NCI-H2081 (cell line): ENCODE data around the gene NMNAT2.
"Not testable (repeated sequence)": the region's sequence is repeated elsewhere in the genome, so short reads cannot be mapped to it uniquely, and the experiment has no call there.

Experiments used
- DNase-seq, 2 experiments: peaks; one replicate each; lab custom pipeline; 2025; lab: John Stamatoyannopoulos, UW

NMNAT2 gene

DNA sequence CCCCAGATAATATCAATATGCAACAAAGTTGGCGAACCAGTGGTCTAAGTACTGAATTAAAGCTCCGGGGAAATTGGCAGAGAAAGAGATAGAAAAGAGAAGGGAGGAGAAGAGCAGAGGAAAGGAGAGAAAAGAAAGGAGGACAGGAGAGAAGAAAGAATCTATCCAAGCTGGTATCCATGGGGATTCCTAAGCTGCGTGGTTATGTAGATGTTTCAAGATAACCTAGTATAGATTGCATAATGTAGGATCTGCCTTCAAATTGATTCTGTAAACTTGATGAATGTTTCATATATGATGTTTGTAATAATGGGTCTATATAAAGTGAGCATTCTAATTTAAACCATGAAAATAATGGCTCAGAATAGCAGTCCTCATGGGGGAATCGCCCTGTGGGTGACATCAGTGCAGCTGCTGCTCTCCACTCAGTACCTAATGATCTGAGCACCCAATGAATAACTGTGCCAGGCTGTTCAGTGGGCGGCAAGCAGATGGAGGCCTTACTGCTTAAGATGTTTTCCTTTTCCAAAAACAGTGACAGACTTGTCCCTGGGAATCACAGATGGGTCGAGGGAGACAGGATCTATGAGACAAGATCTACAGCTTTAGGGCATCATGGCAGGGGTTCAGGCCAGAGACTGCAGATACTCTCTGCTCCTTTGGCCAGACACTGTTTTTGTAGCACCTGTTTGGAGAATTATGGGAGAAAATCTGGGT is 154.1 kb downstream of the NMNAT2 start:
- DNase-seq = no peak

DNA sequence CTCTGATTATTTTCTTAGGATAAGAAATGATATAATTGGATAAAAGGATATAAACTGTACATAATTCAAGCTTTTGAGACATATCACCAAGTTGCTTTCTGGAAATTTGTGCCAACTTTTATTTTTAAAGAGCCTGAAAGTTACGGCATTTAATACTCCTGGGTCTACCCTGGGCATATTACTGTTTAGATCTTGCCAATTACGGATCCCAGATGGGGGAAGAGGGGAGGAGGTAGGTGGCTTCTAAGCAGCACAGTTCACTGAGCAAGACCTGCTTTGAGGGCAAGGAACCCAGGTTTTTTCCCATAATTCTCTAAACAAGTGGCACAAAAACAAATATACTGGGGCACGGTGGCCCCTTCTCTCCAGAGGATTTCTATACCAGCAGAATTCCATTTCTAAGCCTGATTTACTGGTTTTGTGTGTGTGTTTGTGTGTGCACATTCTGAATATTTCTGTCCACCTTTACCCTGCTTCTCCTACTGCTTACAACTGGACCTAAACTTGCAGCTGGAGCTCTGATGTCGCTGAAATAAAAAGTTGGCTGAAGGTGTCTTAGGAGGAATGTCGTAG is 155.5 kb downstream of the NMNAT2 start:
- no peak for DNase-seq

DNA sequence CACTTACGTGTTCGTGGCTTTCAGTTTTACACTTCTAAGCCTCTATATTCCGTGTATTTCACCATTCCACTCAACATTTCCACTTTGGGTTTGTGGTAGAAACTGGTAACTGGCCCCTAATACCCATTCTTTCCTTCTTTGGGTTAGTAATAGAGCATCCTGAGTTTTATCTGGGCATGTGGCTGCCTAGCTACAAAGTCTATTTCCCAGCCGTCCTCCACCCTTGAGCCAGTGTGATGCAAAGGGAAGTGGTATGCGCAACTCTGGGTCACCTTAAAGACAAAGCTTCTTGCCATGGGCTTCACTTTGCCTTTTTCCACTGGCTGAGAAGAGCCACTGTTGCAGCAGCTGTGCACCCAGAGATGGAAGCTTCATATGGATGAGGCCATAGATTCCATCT is 158.3 kb downstream of the NMNAT2 start:
- DNase-seq = no peak

DNA sequence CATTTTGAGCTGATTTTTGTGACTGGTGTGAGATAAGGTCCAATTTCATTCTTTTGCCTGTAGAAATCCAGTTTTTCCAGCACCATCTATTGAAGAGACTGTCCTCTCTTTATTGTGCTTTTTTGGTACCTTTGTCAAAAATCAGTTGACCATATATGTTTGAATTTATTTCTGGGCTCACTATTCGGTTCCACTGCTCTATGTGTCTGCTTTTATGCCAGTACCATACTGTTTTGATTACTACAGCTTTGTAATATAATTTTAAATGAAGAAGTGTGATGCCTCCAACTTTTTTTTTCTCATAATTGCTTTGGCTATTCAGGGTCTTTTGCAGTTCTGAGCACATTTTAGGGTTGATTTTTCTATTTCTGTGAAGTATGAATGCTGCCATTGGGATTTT is 163.1 kb downstream of the NMNAT2 start:
- DNase-seq = no peak

DNA sequence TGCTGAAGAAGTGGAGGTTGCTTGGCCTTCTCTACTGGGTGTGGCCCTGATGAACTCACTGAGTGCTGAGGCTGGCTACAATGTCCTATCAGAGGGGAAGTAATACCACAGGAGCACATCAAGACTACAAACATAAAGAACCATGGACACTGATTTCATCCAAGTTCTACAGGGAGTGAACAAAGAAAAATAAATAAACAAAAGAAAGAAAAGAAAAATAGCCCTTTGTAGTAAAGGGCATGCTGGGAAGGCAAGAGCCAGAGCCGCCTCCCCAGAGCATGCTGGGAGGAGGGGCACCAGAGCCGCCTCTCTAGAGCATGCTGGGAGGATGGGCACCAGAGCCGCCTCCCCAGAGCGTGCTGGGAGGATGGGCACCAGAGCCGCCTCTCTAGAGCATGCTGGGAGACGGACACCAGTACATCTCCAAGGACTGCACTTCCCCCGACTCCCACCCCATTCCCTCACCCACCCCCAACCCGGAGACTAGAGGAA is 166.2 kb downstream of the NMNAT2 start:
- DNase-seq = no peak

DNA sequence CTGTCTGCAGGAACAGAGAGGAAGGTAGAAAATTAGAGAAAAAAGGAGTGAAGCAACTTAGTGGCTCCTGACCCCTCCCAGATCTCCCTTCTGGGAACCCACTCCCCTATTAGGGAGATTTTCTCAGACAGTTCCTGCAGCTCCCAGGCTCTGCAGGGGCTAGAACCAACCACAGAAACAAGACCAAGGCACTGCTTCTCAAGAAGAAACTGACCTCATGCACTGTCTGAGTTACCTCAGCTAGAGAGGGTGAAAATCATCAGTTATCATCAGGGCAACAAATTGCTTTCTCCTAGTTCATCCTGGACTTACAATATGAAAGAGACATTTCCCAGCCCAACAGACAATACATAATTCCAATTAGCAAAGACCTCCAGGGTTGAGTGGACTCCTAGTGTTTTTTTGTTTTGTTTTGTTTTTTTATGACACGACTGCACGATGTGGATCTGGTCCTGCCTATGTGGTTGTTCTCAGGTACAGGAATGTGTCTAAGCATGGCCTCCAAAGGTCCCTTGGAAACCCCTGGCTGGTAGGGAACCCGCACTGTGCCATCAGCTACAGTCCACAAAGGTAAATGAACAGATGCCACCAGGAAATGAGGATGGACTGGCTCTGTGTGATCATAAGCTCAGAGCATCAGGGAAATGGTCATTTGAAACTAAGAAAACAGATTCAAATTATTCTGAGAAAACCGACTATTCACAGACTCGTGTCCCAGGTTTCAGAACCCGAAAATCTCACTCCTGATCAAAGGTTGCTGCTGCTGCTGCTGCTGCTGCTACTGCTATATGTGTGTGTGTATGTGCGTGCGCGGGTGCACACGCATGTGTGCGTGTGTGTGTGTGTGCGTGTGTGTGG is 166.8 kb downstream of the NMNAT2 start:
- DNase-seq = no peak

DNA sequence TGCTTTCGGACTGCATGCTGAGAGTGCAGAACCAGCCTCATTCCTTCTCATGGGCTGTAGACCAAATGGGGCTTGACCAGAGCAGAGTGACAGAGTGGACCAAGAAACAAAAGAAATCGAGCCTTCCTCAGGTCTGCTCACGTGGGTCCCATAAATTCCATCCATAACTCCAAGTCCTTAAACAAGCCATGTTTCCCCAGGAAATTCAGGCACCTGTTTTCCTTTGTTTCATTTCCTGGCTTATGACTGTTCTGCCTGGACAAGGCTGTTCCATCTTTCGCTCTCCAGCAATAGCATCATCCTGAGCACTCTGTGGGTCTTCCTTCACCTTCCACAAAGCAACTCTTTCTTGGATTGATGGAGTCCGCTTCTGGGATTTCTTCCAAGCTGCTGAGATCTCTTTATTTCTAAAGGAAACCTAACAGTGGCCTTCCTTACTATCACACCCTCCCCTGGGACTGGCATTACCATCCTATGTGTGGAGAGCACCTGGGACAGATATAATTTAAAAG is 168.2 kb downstream of the NMNAT2 start:
- DNase-seq = no peak

DNA sequence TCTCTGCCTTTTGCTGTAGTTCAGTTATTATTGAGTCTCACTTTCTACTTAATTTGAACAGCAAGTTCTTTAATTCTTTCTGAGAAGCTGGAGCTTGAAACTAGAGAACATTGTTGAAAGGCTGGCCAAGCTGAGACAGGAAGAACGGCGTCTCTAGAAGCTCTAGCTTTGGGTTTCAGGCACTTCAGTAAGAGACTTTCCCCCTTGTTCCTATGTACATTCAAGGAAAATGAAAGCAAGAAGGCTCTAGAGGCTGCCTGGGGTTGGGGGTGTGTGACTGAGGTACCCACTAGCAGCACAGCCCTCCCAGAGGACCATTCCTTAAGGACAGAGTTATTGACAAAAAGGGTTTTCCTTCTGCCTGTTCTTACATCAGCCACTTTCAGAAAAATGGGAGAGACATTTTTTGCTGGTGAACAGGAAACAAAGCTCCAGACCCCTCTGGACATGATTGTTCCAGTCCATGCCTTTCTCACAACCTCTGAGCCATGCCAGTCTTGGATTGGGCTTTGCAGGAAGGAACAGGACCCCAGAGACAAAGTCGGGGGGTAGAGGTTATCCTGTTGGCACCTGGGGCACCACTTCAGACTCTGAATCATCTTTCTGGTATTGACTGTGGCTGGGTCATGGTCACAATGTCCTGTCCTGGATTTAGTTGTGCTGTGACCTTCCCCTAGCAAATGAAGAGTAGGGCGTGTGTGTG is 169.0 kb downstream of the NMNAT2 start:
- no peak for DNase-seq

DNA sequence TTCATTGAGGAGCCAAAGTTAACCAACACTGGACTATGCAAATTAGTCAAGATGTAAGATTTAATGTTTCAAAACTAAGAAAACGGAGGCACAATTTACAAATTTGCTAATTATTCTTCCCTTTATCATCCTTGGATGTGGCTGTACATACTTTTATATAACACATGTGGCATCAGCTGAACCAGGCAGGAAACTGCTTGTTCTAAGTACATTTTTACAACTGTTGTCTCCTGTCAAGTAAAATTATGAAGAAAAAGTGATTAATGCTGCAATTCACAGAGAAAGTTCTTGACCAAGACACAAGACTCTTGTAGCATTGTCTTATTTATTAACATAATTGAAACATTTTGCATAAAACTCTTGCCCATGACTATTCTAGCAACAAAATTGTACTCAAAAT is 170.2 kb downstream of the NMNAT2 start:
- DNase-seq = no peak

DNA sequence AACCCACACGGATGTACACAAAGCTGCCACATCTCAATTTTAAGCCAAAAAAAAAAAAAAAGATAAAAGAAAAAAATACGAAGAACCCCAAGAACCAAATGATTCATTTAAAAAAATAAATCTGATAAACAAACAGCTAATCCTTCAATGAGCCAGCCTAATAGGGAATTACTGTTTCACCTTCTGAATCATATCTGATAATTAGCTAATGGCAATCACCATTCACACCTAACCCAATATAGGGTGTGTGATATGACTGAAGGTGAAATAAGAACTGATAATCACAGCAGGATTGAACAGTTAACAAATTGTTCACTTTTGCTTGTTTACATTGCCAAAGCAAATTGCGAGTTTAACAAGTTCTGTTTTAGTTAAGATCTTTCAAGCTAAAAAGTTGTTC is 170.7 kb downstream of the NMNAT2 start:
- no peak for DNase-seq

DNA sequence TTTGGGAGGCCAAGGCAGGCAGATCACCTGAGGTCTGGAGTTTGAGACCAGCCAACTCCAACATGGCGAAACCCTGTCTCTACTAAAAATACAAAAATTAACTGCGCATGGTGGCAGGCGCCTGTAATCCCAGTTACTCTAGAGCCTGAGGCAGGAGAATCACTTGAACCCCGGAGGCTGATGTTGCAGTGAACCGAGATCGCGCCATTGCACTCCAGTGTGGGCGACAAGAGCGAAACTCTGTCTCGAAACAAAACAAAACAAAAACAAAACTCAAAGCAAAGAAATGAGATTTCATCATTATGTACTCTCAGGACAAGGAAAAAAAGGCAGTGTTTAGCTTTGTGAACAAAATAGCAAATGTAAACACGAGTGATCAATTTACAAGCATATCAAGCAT is 171.1 kb downstream of the NMNAT2 start:
- DNase-seq = no peak

DNA sequence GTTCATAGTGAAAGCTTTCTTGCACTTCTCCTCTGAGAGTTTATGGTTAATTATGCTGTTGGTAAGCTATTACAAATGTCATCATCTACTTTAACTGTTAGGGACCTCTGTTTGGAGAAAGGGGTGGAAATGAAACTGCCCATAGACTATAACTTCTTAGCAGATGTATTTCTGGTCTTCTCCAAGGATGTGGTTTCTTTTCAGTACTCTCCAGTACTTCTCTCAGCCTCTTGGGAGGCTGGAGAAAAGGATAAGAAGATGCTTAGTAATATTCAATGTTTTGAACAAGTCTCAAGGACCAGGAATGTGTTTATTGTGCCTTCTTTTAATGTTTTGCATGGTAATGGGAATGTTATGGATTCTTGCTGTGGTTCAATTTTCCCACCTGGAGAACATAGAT is 171.7 kb downstream of the NMNAT2 start:
- no peak for DNase-seq

DNA sequence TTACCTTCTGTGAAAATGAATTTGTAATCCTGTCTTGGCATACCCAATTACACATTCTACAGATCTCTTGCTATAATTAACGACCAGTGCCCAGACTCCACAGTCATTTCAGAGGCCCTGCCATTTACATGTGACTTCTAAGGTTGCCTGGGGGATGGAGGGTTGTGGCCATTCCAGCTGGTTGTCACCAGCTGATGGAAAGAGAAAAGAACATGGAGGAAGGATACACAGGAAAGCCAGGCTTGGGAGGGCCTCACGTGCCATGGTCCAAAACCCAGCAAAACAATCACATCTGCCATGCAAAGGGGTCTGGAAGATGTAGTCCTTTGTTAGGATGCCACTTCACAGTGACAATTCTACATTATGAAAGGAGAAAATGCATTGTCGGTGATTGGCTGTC is 172.8 kb downstream of the NMNAT2 start:
- no peak for DNase-seq

DNA sequence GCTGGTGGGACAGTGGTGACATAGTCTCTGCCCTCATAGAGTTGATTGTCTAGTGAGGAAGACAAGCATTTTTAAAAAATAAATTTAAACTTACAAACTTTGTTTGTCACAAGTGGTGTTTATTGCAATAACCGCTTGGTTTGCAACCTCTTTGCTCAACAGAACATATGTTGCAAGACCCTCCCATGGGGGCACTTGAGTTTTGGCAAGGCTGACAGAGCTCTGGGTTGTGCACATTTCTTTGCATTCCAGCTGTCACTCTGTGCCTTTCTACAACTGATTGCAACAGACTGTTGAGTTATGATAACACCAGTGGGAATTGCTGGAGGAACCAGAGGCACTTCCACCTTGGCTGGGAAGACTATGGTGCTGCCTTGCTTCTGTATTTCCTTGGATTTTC is 173.7 kb downstream of the NMNAT2 start:
- DNase-seq = no peak

DNA sequence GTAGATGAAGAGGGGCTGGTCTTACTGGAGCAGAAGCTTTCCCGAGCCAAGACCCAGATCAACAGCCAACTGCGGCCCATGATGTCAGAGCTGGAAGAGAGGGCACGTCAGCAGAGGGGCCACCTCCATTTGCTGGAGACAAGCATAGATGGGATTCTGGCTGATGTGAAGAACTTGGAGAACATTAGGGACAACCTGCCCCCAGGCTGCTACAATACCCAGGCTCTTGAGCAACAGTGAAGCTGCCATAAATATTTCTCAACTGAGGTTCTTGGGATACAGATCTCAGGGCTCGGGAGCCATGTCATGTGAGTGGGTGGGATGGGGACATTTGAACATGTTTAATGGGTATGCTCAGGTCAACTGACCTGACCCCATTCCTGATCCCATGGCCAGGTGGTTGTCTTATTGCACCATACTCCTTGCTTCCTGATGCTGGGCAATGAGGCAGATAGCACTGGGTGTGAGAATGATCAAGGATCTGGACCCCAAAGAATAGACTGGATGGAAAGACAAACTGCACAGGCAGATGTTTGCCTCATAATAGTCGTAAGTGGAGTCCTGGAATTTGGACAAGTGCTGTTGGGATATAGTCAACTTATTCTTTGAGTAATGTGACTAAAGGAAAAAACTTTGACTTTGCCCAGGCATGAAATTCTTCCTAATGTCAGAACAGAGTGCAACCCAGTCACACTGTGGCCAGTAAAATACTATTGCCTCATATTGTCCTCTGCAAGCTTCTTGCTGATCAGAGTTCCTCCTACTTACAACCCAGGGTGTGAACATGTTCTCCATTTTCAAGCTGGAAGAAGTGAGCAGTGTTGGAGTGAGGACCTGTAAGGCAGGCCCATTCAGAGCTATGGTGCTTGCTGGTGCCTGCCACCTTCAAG is 174.8 kb downstream of the NMNAT2 start:
- DNase-seq = no peak

DNA sequence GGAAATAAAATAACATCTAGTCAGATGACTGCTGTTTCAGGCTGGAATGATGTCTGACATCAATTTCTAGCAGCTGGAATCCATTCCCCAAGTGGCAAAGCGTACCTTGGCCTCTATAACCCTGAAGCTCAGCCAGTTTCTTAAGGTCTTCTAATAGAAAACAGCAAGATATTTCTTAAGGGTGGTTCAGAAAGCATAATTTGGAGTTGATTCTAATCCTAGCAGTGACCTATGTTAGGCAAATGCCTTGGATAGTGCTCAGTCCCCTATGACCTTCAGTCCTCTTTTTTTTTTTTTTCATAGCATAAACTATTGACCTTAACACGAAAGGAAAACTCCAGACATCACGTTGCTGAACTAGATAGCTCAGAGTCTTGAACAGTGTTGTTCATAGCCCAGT is 175.6 kb downstream of the NMNAT2 start:
- DNase-seq = no peak

DNA sequence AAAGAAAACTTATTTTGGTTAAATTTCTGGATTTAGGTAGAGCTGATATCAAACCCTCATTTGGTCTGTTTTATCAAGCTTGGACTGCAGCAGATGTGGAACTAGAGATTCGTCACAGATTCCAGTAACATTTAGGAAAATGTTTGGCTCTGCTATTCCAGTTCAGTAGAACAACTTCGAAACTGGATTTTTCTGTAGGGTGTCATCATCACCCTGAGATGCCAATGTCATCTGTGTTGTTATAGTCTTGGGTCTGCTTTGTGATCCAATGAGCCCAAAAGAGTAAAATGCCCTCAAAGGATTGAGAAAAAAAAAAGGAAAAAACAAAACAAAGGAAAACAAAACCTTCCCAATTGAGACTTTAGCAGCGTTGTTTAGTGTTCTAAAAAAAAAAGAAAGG is 176.7 kb downstream of the NMNAT2 start:
- DNase-seq = no peak

DNA sequence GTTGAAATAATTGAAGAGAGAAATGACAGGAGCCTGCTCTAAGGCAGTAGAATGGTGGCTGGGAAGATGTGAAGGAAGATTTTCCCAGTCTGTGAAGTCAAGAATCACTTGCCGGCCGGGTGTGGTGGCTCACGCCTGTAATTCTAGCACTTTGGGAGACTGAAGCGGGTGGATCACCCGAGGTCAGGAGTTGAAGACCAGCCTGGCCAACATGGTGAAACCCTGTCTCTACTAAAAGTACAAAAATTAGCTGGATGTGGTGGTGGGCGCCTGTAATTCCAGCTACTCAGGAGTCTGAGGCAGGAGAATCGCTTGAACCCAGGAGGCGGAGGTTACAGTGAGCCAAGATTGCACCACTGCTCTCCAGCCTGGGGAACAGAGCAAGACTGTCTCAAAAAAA is 177.3 kb downstream of the NMNAT2 start:
- DNase-seq = not testable (repeated sequence)

DNA sequence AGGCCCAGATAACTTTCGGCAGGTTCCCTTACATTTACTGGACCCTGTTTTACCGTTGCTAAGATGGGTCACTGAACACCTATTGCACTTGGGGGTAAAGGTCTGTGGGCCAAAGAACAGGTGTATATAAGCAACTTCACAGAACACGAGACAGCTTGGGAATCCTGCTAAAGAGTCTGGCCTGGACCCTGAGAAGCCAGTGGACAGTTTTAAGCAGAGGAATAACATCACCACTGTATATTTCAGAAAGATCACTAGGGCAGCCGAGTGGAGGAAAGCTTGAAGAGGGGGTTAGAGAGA is 177.7 kb downstream of the NMNAT2 start:
- no peak for DNase-seq

DNA sequence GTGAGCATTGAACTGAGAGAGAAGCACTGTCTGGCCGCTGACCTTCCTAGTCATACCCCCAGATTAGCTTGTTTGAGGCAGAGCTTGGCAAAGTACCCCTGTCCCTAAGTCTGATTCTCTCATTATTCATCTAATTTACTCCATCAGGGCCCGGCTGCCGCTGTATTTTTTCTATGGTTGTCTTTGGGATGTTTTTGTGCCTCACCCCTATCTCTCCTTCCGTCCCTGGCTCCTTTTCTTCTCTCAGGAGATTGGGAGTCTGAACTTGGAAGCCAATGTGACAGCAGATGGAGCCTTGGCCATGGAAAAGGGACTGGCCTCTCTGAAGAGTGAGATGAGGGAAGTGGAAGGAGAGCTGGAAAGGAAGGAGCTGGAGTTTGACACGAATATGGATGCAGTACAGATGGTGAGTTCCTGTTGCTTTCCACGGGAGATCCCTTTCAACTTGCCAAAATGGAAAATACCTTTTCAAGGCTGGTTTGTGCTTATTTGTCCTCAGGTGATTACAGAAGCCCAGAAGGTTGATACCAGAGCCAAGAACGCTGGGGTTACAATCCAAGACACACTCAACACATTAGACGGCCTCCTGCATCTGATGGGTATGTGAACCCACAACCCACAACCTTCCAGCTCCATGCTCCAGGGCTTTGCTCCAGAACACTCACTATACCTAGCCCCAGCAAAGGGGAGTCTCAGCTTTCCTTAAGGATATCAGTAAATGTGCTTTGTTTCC is 178.2 kb downstream of the NMNAT2 start:
- no peak for DNase-seq
